HepG2 (cell line): ENCODE results near the gene WDR82. TPM values are rescaled to one million over a fixed set of nuclear protein-coding genes. Genes with fewer than 3 reads are reported as not detected.

ENCODE experiments used
- HMGA1 ChIP-seq: sonication (generic); formaldehyde crosslinking; conservative IDR thresholded peaks from 2 replicates; pipeline ENCODE4 v1.4.0; 2020; ENCODE audit warnings: missing genetic modification reagents
- HOXA3 ChIP-seq: sonication (generic); formaldehyde crosslinking; IDR thresholded peaks from 2 replicates; pipeline ENCODE4 v1.5.0; 2020; ENCODE audit warnings: missing genetic modification reagents
- PCBP2 ChIP-seq: fragments of 200-400 bp; formaldehyde crosslinking; optimal IDR thresholded peaks from 2 replicates; pipeline ENCODE3; 2018; ENCODE audit warnings: low read length, low read depth; ENCODE audit not compliant: poor library complexity, severe bottlenecking
- polyA plus RNA-seq, 8 experiments: library from polyadenylated mRNA; depleted of rRNA in 3 of 8; stranded (reverse) in 7 of 8; unstranded in 1 of 8; fragments of >200 nt; fragmentation: Illumina TruSeq in 4 of 8; extraction: Trizol in 4 of 8; gene quantifications; 2 replicates each; pipeline versions ENCODE4 v1.2.1 to v1.2.3, GENCODE V29; 2011 to 2016; ENCODE audit warnings: low read depth in 4 of 8, missing spikeins in 1 of 8, mixed read lengths in 1 of 8; ENCODE audit not compliant: insufficient read depth in 1 of 8
- total RNA-seq, 5 experiments: library from RNA; depleted of rRNA; stranded (reverse); fragments of >200 nt; fragmentation: Illumina TruSeq; extraction: Trizol; gene quantifications; 2 replicates each; pipeline ENCODE4 v1.2.3, GENCODE V29; 2016; ENCODE audit warnings: low read depth in 1 of 5
- TF ChIP-seq, protein P1 (sequence below): IDR thresholded peaks from 2 replicates; pipeline ENCODE4 v1.6.1; 2016; ENCODE audit warnings: missing compliant biosample characterization, missing genetic modification reagents, borderline replicate concordance
- TF ChIP-seq, protein P2 (sequence below): sonication (generic); formaldehyde crosslinking; IDR thresholded peaks from 2 replicates; pipeline ENCODE4 v1.5.1; 2020; ENCODE audit warnings: mild to moderate bottlenecking, missing genetic modification reagents, moderate library complexity
- TF ChIP-seq, protein P3 (sequence below): sonication (generic); formaldehyde crosslinking; IDR thresholded peaks from 2 replicates; pipeline ENCODE4 v1.4.0; 2020; ENCODE audit warnings: mild to moderate bottlenecking, missing genetic modification reagents

WDR82 gene
- total and polyA plus RNA-seq, 2 of the 13 experiments (the other 11 are each of a cell fraction or from before 2014, with no cell fraction given) = 39.1 to 59.5 TPM

DNA sequence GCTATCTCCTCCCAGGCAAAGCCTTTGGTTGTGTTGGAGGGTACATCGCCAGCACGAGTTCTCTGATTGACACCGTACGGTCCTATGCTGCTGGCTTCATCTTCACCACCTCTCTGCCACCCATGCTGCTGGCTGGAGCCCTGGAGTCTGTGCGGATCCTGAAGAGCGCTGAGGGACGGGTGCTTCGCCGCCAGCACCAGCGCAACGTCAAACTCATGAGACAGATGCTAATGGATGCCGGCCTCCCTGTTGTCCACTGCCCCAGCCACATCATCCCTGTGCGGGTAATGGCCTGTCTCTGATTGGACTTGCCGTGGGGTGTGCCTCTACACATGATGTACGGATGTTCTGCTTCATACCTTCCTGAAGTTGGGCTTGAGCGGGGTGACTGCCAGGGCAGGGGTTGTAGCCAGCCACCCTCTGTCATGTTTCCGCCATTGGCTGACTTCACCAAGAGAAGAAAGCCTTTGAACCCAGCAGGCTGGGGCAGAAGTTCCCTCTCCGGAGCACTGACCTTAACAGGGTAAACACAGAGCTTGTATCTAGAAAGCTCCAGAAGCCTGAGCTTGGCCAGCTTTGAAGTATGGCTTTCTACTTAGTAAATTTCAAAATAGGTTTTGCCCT, 67.1 kb downstream of the WDR82 start (continued):
- TF ChIP-seq, protein P1, sequence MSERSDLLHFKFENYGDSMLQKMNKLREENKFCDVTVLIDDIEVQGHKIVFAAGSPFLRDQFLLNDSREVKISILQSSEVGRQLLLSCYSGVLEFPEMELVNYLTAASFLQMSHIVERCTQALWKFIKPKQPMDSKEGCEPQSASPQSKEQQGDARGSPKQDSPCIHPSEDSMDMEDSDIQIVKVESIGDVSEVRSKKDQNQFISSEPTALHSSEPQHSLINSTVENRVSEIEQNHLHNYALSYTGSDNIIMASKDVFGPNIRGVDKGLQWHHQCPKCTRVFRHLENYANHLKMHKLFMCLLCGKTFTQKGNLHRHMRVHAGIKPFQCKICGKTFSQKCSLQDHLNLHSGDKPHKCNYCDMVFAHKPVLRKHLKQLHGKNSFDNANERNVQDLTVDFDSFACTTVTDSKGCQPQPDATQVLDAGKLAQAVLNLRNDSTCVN (CRISPR knock-in tag) = peak; percentile 100
- TF ChIP-seq, protein P2, sequence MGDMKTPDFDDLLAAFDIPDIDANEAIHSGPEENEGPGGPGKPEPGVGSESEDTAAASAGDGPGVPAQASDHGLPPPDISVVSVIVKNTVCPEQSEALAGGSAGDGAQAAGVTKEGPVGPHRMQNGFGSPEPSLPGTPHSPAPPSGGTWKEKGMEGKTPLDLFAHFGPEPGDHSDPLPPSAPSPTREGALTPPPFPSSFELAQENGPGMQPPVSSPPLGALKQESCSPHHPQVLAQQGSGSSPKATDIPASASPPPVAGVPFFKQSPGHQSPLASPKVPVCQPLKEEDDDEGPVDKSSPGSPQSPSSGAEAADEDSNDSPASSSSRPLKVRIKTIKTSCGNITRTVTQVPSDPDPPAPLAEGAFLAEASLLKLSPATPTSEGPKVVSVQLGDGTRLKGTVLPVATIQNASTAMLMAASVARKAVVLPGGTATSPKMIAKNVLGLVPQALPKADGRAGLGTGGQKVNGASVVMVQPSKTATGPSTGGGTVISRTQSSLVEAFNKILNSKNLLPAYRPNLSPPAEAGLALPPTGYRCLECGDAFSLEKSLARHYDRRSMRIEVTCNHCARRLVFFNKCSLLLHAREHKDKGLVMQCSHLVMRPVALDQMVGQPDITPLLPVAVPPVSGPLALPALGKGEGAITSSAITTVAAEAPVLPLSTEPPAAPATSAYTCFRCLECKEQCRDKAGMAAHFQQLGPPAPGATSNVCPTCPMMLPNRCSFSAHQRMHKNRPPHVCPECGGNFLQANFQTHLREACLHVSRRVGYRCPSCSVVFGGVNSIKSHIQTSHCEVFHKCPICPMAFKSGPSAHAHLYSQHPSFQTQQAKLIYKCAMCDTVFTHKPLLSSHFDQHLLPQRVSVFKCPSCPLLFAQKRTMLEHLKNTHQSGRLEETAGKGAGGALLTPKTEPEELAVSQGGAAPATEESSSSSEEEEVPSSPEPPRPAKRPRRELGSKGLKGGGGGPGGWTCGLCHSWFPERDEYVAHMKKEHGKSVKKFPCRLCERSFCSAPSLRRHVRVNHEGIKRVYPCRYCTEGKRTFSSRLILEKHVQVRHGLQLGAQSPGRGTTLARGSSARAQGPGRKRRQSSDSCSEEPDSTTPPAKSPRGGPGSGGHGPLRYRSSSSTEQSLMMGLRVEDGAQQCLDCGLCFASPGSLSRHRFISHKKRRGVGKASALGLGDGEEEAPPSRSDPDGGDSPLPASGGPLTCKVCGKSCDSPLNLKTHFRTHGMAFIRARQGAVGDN (CRISPR knock-in tag) = peak; percentile 78
- TF ChIP-seq PCBP2 (no peak), HOXA3 (CRISPR knock-in tag) (peak; percentile 27; the same call in 1 of the 2 replicates), HMGA1 (CRISPR knock-in tag) (no peak)
- TF ChIP-seq, protein P3, sequence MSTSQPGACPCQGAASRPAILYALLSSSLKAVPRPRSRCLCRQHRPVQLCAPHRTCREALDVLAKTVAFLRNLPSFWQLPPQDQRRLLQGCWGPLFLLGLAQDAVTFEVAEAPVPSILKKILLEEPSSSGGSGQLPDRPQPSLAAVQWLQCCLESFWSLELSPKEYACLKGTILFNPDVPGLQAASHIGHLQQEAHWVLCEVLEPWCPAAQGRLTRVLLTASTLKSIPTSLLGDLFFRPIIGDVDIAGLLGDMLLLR (CRISPR knock-in tag) = no peak
- TF ChIP-seq, all 625 proteins: peak for 26
